ENCODE data around the gene HAUS5. TPM values are rescaled to one million over a fixed set of nuclear protein-coding genes. Genes with fewer than 3 reads are reported as not detected.

Gene HAUS5, protein sequence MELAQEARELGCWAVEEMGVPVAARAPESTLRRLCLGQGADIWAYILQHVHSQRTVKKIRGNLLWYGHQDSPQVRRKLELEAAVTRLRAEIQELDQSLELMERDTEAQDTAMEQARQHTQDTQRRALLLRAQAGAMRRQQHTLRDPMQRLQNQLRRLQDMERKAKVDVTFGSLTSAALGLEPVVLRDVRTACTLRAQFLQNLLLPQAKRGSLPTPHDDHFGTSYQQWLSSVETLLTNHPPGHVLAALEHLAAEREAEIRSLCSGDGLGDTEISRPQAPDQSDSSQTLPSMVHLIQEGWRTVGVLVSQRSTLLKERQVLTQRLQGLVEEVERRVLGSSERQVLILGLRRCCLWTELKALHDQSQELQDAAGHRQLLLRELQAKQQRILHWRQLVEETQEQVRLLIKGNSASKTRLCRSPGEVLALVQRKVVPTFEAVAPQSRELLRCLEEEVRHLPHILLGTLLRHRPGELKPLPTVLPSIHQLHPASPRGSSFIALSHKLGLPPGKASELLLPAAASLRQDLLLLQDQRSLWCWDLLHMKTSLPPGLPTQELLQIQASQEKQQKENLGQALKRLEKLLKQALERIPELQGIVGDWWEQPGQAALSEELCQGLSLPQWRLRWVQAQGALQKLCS
- 1 to 10 TPM; 3.7 to 6.1 (median 4.4) TPM for total RNA-seq
- long read RNA-seq, partial matches to known transcripts = 0 of 2 reads
- long read RNA-seq, other reads (novel, unspliced or antisense) = 1 of 2 reads

GRCh38 chr19:35612559-35613321 lies at the start of gene HAUS5:
TSS of gene HAUS5 (plus strand) at chr19:35612735. CDS start at chr19:35612795, 60 bp downstream.
- Histone ChIP-seq H3K4me3 (peak within 1 kb of the TSS; percentile 68 to 74 (median 68)), H3K9me3 (no peaks in the 10 kb centered on the region), H3K36me3 (no peaks in the 10 kb centered on the region), H3K27me3 (no peaks in the 10 kb centered on the region), H3K27ac (no peak within 1 kb of the TSS), H3K4me1 (peaks cover 0 to 5% (median 2%) of the 10 kb centered on the region in 4 donors)
- no peak for TF ChIP-seq POLR2A (IDR thresholded peaks at IDR 0.05)
- TF ChIP-seq, protein P1, sequence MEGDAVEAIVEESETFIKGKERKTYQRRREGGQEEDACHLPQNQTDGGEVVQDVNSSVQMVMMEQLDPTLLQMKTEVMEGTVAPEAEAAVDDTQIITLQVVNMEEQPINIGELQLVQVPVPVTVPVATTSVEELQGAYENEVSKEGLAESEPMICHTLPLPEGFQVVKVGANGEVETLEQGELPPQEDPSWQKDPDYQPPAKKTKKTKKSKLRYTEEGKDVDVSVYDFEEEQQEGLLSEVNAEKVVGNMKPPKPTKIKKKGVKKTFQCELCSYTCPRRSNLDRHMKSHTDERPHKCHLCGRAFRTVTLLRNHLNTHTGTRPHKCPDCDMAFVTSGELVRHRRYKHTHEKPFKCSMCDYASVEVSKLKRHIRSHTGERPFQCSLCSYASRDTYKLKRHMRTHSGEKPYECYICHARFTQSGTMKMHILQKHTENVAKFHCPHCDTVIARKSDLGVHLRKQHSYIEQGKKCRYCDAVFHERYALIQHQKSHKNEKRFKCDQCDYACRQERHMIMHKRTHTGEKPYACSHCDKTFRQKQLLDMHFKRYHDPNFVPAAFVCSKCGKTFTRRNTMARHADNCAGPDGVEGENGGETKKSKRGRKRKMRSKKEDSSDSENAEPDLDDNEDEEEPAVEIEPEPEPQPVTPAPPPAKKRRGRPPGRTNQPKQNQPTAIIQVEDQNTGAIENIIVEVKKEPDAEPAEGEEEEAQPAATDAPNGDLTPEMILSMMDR (IDR thresholded peaks at IDR 0.05) = no peak
- WGBS (ENCODE audit: insufficient coverage, low coverage, low lambda C conversion rate, missing lambda C conversion rate) = 2% methylated on average over 10 of the region's 47 CpGs
- intact Hi-C loops (cut with DNase I) = no loop called here
- peak; percentile 92 to 98 (median 97) for ATAC-seq
- DNase-seq = peak; percentile 91 to 93 (median 93)

GRCh38 chr19:35562776-35563175 lies 49.8 kb upstream of the HAUS5 start:
- H3K4me1 ChIP-seq = no peaks in the 10 kb centered on the region
- no peak for DNase-seq
- ATAC-seq = no peak
- intact Hi-C loops (cut with DNase I) = no loop called here
- 80% methylated on average over 2 of the region's 2 CpGs for WGBS (ENCODE audit: insufficient coverage, low coverage, low lambda C conversion rate, missing lambda C conversion rate)
- H3K27ac ChIP-seq = no peak overlapping the region
- no peak overlapping the region for H3K4me3 ChIP-seq
- H3K9me3 ChIP-seq = no peaks in the 10 kb centered on the region
- no peaks in the 10 kb centered on the region for H3K36me3 ChIP-seq
- H3K27me3 ChIP-seq = no peaks in the 10 kb centered on the region
- no peak for TF ChIP-seq POLR2A (IDR thresholded peaks at IDR 0.05)
- TF ChIP-seq, protein P1 (IDR thresholded peaks at IDR 0.05) = no peak

- intact Hi-C loops (cut with DNase I) = no loop called here
- Histone ChIP-seq H3K9me3 (no peaks in the 10 kb centered on the region), H3K27ac (no peak within 1 kb of the TSS), H3K27me3 (no peaks in the 10 kb centered on the region), H3K4me1 (no peaks in the 10 kb centered on the region), H3K36me3 (no peaks in the 10 kb centered on the region), H3K4me3 (no peak within 1 kb of the TSS)
- 56% methylated on average over 6 of the region's 15 CpGs for WGBS (ENCODE audit: insufficient coverage, low coverage, low lambda C conversion rate, missing lambda C conversion rate)
- DNase-seq (no peak), ATAC-seq (peak in 1 of 4 donors; percentile 9)
- TF ChIP-seq POLR2A (IDR thresholded peaks at IDR 0.05) = no peak
- TF ChIP-seq, protein P1 (IDR thresholded peaks at IDR 0.05) = no peak
Observed at GRCh38 chr19:35563207-35563829, 49.2 kb upstream of the HAUS5 start, which contains the start of gene ATP4A. TSS of gene ATP4A (minus strand) at chr19:35563658. CDS start at chr19:35563629, 29 bp downstream.

All from right lobe of liver (tissue), 6 donors.